ENCODE data around the gene HS3ST2.

DNA sequence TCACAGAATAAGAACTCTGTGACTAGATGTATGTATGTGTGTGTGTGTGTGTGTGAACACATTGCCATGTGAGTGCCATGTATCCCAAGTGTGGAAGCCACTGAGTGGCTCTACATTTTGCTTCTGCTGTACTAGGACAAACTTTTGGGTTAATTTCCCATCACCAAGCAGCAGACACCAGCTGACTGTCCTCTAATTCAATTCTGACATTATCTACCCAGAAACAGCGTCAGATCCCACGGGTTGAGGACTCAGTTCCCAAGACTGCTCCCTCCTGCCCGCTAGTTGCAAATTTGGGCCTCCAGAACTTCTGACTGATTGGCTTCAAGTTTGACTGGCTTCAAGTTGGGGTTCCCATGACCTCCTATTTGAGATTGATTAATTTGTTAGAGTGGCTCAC, 29.2 kb downstream of the HS3ST2 start:
- TF ChIP-seq FOXK2 (IDR thresholded peaks at IDR 0.05): no peak
- no peak for TF ChIP-seq LEF1 (IDR thresholded peaks at IDR 0.05; ENCODE audit: borderline replicate concordance)
- TF ChIP-seq ZNF384 (IDR thresholded peaks at IDR 0.05): no peak
- no peak for TF ChIP-seq TARDBP (IDR thresholded peaks at IDR 0.05)
- TF ChIP-seq ELF4 (IDR thresholded peaks at IDR 0.05): no peak
- TF ChIP-seq BHLHE40 (IDR thresholded peaks at IDR 0.05; ENCODE audit: borderline replicate concordance): no peak
- TF ChIP-seq FOXA1 (IDR thresholded peaks at IDR 0.05): no peak
- no peak for TF ChIP-seq FOXM1 (IDR thresholded peaks at IDR 0.05; ENCODE audit: borderline replicate concordance)

All from HEK293T (cell line).